GM08714 (cell line): ENCODE measurements around the gene TNNI2.

ENCODE experiments used
- H3K4me3 ChIP-seq: fragments of 200-500 bp; sonication (Bioruptor generic); 2 replicates; pipeline ENCODE4 v1.5.1; 2014; ENCODE audit warnings: mild to moderate bottlenecking, low read length, inconsistent platforms
- ZNF274 ChIP-seq: IDR thresholded peaks from 2 replicates; pipeline ENCODE4 v1.6.1; 2012; ENCODE audit warnings: mild to moderate bottlenecking, low read depth, low read length

TNNI2 gene

GRCh38 chr11:1834779-1835670, 3.8 kb upstream of the TNNI2 start, which contains the start of gene SYT8:
TSS of gene SYT8 (plus strand) at chr11:1834990. CDS start at chr11:1835106, 116 bp downstream.
- H3K4me3 ChIP-seq = no peak within 1 kb of the TSS

GRCh38 chr11:1835671-1836010, 3.1 kb upstream of the TNNI2 start:
- no peak for TF ChIP-seq ZNF274
- no peak overlapping the region for H3K4me3 ChIP-seq

More at GRCh38 chr11:1834779-1835670, 3.8 kb upstream of the TNNI2 start, which contains the start of gene SYT8:
- no peak for TF ChIP-seq ZNF274

GRCh38 chr11:1836011-1836945, 2.5 kb upstream of the TNNI2 start:
- TF ChIP-seq ZNF274 = no peak
- H3K4me3 ChIP-seq = no peak overlapping the region

GRCh38 chr11:1837171-1838076, 1.4 kb upstream of the TNNI2 start:
- no peak for TF ChIP-seq ZNF274
- H3K4me3 ChIP-seq = no peak overlapping the region

GRCh38 chr11:1838077-1838425, 730 bp upstream of the TNNI2 start:
- H3K4me3 ChIP-seq = no peak overlapping the region
- TF ChIP-seq ZNF274 = no peak

GRCh38 chr11:1839204-1839923, 583 bp downstream of the TNNI2 start:
- TF ChIP-seq ZNF274 = no peak
- H3K4me3 ChIP-seq = no peak overlapping the region

- no peak overlapping the region for H3K4me3 ChIP-seq
- no peak for TF ChIP-seq ZNF274
These were observed 1.4 kb downstream of the TNNI2 start for GRCh38 chr11:1839924-1840779.

GRCh38 chr11:1840780-1841480, 2.1 kb downstream of the TNNI2 start:
- no peak for TF ChIP-seq ZNF274
- H3K4me3 ChIP-seq = no peak overlapping the region

GRCh38 chr11:1841511-1842148, 2.8 kb downstream of the TNNI2 start:
- H3K4me3 ChIP-seq = no peak overlapping the region
- TF ChIP-seq ZNF274 = no peak

- TF ChIP-seq ZNF274 = no peak
These were observed 3.6 kb downstream of the TNNI2 start for GRCh38 chr11:1842149-1843097.

More at GRCh38 chr11:1842149-1843097, 3.6 kb downstream of the TNNI2 start:
- H3K4me3 ChIP-seq = no peak overlapping the region
